DMS114 treated with DMSO at 0.1 percent for 48 hours (cell line): ENCODE measurements around the gene FGD5.
"Not testable (repeated sequence)": the region's sequence is repeated elsewhere in the genome, so short reads cannot be mapped to it uniquely, and the experiment has no call there.

Experiments
- DNase-seq: peaks from one replicate; lab custom pipeline; 2025; ENCODE audit not compliant: unreplicated experiment; lab: John Stamatoyannopoulos, UW

The FGD5 gene

DNA sequence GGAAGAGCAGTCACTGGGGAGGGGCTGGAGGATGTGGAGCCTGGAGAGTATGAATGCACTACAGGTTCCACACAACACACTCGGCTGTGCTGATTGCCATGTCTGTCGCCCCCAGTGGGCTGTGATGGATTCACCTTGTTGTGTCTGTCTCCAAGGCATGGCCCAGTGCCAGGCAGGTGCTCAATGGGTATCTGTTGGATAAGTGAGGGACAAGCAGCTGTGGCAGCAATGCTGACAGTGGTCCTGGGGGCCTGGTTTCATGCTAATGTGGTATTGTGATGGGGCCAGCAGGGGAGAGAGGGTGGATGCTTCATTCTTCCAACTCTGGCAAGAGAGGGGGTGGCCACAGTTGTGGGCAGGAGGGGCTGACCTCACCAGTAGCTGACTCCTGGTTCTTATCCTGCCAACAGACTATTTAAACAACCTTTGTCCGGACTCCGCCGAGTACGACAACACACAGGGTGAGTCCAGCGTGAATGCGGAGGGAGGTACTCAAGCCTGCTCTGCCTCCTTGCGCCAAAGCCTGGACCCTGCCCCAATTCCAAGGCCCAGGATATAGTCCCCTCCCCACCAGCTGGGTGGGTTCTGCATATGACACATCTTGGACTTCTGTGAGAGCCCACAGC lies 81.3 kb downstream of the FGD5 start:
- DNase-seq = no peak

DNA sequence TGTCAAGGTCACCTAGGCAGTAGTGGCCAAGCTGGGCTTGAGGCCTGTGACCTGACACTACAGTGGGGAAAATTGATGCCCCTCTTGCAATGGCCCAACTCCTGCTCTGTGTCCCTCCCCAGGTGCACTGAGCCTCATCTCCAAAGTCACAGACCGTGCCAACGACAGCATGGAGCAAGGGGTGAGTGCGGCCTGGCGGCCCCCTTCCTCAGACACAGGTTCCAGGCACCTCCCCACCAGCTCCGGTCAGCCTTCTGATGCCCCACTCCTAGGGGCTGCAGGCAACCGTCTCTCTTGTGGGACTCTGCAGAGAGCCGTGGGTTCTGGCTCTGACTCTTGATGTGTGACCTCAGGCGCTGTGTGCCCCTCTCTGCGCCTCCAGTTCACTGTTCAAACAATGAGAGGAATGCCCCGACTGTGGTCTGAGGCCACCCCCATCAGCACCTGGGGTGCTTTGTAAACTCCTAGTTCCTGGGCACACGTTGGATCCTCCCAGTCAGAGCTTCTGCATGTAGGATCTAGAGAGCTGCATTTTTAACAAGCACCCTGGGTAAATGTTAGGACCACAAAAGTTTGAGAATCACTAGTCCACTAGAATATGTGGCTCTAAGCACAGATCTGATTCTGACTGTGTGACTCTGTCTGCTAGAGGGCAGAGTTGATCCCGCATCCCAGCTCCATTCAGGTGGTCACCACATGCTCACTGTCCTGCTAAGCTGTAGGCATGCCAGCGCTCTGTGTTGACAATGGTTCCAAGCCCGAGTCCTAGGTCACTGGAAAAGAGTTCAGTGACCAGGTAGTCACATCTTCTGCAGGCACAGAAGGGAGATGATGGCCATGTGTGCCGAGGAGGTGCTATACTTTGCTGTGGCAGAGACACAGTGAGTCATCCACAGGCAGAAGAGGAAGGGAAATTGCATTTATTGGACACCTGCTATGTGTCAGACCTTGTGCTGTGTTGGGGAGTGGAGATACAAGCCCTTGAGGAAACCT lies 82.4 kb downstream of the FGD5 start:
- no peak for DNase-seq

DNA sequence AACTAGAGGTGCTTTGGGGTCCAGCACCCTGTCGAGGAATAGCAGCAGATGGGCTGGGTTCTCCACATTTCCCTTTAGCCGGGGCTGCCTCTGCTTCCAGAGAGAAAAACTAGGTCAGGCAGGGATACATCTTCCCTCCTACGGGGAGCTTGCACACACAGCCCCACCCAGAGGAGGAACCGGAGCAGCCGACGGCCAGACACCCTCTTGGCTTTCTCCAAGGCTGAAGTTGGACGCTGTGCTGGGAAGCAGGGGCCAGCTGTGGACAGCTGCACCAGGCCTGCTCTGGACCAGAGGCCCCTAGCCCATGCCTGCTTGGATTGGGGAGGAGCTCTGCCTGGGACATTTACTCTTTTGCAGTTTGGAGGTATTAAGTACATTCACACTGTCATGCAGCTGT lies 84.0 kb downstream of the FGD5 start:
- no peak for DNase-seq

DNA sequence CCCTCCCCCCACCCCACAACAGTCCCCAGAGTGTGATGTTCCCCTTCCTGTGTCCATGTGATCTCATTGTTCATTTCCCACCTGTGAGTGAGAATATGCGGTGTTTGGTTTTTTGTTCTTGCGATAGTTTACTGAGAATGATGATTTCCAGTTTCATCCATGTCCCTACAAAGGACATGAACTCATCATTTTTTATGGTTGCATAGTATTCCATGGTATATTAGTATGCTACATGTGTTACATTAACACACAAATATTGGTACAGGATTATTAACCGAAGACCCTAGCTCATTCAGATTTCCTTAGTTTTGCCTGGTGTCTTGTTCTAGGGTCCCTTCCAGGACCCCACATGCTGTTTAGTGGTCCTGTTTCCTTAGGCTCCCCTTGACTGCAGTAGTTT lies 84.7 kb downstream of the FGD5 start:
- not testable (repeated sequence) for DNase-seq

DNA sequence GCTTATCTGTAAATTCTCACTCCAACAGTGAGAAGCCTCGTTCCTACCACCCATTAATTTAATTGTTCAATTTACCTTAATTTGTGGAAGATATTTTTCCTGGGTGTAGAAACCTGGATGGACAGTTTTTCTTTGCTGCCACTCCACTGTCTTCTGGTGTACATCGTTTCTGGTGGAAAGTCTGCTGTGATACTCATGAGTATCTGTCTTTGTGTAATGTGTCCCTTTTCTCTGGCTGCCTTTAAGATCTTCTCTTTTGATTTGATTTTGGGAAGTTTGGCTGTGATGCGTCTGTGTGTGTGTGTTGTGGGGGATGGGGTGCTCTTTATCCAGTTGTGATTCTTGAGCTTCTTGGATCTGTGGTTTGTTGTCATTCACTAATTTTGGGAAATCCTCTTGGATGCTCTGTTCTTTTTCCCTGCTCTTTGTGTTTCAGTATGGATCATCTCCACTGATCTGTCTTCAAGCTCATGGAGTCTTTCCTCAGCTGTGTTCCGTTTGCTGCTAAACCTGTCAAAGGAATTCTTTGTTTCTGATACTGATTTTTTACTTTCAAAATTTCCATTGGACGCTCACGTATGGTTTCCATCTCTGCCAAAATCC lies 86.4 kb downstream of the FGD5 start:
- DNase-seq = no peak

DNA sequence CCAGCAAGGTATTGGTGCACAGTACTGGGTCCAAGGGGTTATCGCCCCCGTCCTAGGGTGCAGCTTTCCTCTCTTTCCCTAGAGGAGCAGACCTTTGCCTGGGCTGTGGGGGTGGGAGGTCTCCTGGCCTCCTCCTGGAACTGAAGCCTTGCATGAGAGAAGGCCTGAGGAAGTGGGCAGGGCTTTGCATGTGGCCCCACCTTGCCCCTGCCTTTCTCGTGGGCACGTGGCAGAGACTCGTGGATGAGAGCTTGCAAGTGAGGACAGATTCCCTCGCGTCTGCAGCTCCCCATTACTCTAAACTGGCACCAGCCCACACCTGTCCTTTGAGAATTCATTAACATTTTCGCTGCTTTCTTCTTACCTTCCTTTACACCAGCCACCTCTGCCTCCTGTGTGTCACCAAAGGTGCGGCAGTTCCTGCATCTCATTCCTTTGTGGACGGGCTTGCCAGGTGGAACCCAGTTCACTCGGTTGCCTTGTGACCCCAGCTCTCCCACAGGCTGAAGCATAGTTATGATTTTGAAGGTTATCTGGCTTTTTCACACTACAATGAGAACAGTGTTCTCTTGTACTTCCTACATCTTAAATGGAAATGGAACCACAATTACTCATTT lies 87.7 kb downstream of the FGD5 start:
- DNase-seq = no peak

DNA sequence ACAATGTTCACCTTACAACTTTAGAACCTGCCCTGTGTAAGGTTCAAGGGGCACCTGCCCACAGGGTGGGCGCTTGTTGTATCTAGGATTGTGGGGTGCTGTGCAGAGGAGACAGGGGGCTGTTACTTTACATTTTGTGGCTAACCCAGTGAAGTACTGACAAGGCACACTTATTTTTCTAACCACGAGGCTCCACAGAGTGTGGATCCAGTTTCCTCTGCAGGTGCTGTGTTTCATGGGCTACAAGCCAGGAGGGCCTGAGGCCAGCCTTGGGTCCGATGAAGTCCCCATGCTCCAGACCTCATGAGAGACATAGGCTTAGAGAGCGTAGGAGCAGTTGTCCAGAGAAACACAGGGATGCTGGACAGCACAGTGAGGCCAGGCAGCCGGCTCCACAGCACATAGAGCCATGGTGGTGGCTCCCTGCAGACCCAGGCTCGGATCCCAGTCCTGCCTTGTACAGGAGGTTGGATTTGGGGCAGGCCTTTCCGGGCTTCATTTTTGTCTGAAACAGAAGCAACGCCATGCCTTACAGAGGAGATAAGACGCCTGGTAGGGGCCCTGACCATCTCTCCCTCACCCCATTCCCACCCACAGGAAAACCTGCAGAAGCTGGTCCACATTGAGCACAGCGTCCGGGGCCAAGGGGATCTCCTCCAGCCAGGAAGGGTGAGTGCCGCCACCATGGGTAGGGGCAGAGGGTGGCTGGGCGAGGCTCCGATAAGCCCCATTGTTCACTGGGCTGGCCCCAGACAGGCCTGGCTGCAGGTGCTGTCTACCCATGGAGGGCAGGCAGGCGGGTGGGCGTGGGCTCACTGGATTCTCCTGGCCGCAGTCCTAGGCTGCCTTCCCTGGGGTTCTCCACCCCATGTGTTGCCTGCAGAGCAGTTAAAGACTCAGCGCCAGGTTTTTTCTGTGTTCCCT lies 88.5 kb downstream of the FGD5 start:
- no peak for DNase-seq

DNA sequence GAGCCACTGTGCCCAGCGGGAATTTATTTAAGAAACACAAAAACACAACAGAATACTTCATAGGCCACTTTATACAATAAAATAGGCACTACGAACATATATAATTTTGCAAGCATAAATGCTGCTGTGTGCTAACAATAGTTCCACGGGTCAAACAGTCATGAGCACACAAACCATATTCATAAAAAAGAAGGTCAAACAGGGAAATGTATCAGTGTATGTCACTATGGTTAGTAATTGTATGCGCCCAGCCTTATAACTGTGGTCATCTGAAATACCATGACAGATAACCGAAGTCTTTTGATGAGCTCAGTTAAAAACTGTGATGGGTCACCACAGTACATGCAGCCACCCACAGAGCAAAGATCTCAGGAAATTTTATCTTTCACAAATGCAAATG lies 90.5 kb downstream of the FGD5 start:
- no peak for DNase-seq

DNA sequence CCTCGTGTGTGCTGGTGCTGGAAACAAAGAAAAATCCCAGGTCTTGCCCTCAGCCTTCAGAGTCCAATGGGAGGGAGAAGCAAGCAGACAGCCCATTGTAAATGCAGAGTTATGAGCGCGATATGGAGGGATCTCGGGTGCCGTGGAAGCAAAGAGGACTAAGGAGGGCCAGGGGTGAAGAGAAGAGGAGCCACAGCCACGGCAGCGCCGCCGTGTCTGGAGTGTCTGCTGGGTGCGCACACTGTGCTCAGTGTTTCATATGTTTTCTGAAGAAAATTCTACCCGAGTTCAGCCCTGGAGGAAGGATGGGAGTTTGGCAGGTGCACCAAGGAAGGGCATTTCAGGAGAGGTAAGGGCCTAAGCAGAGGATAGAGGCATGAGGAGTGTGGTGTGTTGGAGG lies 92.9 kb downstream of the FGD5 start:
- no peak for DNase-seq

DNA sequence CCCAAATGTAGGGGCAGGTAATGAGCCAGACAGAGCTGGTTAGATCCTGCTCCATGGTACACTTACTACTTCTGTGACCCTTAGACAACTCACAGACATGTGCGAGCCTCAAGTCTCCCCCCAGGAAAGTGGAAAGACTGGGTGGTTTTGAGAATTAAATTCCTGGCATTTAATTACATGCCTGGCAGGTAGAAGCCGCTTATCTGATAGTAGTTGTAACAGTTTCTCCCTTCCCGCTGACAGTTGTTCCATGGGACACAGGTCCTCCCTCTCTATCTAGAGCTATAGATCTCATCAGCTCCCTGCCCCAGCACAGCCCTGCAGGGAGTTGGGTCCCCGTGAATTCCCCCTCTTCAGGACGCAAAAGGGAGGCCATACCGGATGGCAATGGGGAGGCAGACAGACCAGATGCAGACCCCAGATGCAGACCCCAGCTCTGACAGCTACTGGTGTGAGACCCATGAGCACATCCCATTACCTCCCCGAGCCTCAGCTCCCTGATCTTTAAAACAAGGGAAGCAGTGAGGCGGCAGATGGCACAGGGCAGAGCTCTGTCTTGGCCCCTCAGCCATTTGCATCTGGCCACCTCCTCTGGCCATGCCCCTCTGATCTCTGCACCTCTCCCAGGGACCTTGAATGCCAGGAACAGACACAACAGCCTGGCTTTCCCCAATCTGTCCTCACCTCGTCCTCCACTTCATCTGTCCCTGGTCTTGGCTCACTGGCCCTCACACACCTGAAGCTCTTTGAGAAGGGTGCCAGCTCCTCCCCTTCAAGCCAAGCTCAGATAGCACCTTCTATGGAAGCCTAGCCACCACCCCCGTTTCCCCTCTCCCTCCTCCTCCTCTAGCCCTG lies 94.5 kb downstream of the FGD5 start:
- no peak for DNase-seq

DNA sequence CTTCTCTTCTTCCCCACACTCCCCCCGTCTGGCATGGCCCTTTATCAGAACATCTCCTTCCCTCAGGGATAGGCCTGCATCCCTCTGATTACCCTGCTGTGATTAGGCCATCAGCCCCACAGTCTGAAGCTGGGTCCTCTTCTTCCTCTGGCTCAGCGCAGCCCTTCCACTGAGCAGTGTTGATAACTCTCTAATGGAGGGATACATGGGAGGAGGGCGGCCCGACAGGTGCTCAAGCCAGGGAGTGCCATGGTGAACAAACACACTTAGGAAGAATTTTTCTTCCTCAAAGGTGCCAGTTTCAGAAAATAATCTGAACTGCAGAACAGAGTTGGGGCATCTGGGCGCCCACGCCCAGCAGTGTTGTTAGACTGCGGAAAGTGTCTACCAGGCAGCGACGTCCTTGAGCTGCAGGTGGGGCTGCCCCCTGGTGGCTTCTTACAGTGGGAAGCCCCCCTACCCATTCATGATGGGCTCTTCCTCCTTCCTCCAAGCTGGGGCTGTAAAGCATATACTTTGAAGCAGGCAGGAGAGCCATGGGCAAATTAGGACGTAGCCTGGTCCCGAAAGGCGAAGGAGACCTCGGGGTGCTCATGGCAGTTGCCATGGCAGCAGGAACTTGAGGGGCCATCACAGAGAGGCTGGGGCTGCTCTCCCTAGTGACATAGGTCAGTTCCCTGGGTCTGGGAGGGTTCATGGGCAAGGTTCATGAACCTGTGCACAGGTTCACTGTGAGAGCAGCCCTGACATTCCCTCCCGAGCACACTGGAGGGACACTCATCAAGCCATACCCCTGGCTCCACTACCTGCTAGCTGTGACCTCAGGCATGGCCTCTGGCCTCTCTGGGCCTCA lies 95.4 kb downstream of the FGD5 start:
- no peak for DNase-seq

DNA sequence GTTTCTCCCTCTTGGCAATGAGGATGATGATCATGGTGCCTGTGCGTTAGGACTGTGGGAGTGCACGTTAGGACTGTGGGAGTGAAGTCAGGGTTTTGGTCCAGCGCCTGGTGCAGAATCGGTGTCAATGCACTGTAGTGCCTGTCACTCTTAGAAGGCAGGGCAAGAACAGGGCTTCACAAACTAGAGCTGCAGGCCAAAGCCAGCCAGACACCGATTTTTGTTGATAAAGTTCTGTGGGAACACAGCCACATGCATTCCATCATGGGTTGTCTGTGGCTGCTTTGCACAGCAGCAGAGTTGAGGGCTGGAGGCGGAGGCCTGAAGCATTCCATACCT lies 96.0 kb downstream of the FGD5 start:
- no peak for DNase-seq

DNA sequence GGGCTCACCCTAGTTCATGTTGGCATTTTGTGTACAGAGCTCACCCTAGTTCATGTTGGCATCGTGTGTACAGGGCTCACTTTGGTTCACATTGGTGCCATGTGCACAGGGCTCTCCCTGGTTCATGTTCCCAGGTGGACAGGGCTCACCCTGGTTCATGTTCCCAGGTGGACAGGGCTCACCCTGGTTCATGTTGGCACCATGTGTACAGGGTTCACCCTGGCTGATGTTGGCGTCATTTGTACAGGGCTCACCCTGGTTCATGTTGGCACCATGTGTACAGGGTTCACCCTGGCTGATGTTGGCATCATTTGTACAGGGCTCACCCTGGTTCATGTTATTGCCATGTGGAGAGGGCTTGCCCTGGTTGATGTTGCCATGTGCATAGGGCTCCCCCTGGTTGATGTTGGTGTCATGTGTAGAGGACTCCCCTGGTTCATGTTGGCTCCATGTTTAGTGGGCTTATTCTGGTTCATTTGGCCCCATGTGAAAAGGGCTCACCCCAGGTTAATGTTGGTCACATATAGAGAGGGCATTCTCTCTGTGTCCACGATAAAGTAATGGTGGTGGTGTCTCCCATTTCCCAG lies 97.0 kb downstream of the FGD5 start:
- no peak for DNase-seq

DNA sequence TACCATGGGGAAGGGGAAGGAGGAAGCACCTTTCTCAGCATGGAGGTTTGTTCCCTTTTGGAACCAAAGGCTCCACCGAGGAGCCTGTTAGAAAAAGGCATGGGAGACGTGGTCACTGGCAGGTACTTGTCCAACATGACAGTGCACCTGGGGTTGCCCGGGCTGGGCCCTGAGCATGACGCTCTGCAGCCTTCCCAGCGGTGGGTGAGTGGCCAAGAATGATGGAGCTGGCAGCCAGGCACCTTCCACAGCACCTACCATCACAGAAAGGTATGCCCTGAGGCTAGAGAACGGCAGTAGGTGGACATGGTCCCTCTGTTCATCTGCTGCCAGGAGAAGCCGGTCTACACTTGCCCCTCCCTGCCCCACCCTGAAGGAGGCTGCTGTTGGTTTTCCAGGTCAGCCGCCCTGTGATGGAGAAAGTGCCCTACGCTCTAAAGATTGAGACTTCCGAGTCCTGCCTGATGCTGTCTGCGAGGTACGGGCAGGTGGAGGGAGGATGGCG lies 99.6 kb downstream of the FGD5 start:
- no peak for DNase-seq

DNA sequence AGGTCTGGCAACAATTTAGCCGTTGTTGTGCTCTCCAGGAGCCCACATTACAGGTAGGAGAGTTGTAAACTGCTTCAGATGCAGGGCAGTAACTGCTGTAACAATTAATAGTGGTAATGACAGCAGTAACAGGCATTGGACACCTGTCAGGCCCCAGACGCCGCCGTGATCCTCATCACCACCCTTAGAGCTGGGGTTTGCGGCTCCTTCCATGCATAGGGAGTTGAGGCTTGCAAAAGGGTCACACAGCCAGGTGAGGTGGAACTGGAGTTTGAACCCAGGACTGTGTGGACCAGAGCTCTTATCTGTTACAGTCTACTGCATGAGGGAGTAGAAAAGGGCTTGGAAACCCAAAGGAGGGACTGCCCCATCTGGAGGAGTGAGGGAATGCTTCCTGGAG lies 101.8 kb downstream of the FGD5 start:
- DNase-seq = no peak

DNA sequence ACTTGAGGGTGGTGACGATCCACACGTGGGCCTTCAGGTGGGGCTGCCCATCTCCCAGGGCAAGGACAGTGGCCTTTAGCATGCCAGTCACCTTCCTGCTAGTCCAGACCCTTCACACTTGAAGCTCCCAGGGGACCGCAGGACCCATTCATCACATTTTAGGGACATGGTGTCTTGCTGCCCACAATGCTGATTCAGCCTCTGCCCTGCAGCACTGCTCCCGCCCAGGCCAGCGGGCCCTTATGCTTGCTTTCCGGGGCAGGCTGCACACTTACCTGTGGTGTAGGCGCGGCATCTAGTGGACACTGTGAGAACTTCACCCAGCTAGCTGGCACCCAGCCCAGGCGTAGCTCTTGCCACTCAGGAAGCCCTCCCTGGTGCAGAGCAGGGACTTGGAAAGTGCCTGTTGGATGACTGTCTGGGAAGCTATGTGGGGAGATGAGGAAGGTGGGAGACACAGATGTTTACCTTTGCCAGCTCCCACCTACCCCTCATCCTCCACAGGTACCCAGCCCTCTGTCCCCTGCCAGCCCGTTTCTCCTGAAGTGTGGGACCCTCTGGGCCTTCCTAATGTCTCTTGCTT lies 102.4 kb downstream of the FGD5 start:
- DNase-seq = peak; percentile 51

DNA sequence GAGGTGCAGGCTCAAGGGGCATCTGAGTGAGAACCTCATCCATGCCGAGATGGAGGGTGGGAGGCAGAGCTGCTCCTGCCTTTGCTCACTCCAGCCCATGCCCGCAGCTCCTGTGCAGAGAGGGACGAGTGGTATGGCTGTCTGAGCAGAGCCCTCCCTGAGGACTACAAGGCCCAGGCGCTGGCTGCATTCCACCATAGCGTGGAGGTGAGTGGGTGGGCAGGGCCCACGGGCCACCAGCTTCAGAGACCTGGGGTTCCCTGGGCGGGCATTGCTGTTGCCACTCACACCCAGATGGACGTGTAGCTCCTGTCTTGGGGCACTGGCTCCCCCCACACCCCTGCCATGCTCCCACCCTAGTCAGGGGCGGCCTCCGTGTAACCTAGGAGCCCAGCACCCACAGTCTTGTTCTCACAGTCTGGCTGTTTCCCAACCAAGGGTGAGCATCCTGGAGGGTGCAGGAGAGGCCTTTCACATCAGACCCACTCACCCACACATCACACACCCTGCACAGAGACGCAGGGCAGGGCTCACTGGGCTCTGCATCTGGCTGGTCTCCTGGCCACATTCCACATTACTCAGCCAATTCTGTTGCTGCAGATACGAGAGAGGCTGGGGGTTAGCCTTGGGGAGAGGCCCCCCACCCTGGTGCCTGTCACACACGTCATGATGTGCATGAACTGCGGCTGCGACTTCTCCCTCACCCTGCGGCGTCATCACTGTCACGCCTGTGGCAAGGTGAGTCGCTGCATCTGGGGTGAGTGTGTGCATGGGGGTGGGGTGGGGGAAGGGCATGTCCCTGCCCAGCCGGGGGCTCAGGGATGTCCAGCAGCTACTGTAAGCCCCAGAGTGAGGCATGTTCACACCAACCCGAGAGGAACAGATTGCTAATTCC lies 103.3 kb downstream of the FGD5 start:
- DNase-seq = no peak
